ENCODE results near the gene ARID1B. TPM values are rescaled to one million over a fixed set of nuclear protein-coding genes. Genes with fewer than 3 reads are reported as not detected.
A peak's percentile ranks its signal among the peaks of the same experiment; 100 is the strongest.

ARID1B gene
- total and polyA plus RNA-seq, 9 of the 15 experiments (the other 6 are each of a cell fraction or from before 2014, with no cell fraction given) = 12.5 to 50.5 (median 25.8) TPM

DNA sequence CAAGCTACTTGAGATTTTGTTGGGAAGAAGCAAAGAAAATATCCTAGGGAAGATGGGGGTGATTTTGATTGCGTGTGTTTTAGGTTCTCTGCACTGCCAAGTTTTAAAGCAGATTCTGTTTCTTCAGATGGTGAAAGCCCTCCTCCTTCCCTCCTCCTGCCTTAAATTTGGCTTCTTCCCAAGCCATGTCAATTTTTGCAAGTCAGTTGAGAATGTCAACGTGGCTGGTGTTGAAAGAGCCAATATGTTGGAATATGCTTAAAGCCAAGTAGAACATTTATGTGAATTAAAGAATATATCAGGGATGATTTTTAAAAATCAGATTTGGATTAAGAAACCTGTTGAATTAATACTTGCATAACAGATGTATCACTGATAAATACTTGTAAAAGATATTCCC is 270.8 kb downstream of the ARID1B start (continued):
- TF ChIP-seq, protein P1, sequence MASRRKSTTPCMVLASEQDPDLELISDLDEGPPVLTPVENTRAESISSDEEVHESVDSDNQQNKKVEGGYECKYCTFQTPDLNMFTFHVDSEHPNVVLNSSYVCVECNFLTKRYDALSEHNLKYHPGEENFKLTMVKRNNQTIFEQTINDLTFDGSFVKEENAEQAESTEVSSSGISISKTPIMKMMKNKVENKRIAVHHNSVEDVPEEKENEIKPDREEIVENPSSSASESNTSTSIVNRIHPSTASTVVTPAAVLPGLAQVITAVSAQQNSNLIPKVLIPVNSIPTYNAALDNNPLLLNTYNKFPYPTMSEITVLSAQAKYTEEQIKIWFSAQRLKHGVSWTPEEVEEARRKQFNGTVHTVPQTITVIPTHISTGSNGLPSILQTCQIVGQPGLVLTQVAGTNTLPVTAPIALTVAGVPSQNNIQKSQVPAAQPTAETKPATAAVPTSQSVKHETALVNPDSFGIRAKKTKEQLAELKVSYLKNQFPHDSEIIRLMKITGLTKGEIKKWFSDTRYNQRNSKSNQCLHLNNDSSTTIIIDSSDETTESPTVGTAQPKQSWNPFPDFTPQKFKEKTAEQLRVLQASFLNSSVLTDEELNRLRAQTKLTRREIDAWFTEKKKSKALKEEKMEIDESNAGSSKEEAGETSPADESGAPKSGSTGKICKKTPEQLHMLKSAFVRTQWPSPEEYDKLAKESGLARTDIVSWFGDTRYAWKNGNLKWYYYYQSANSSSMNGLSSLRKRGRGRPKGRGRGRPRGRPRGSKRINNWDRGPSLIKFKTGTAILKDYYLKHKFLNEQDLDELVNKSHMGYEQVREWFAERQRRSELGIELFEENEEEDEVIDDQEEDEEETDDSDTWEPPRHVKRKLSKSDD (conservative IDR thresholded peaks at IDR 0.05; ENCODE audit: low read length) = no peak
- TF ChIP-seq SRSF3 (IDR thresholded peaks at IDR 0.05; ENCODE audit: insufficient read depth, low read length) (no peak), NFE2 (IDR thresholded peaks at IDR 0.05; ENCODE audit: low read depth) (peak; percentile 22; the same call in 1 of the 2 replicates), C11orf30 (IDR thresholded peaks at IDR 0.05; ENCODE audit: low read depth) (peak; percentile 59), KLF10 (CRISPR knock-in tag; IDR thresholded peaks at IDR 0.05) (no peak)

DNA sequence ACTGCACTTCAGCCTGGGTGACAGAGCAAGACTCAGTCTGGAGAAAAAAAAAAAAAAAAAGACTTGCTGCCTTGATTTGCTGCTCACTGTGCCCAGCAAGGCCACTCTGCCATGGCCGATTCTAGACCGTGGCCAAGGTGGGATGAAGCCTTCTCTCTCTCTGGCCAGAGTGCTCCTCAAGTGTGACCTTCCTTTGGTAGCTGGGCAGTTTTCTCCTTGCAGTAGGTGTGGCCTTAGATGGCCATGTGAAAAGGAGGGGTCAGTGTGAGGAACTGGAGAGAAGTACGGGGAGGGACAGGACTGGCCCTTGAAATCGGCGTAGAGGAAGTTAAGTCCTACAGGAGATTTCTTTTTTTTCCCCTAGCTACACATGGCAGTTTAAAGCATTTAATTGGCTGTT is 272.0 kb downstream of the ARID1B start:
- H3K79me2 ChIP-seq (ENCODE audit: control insufficient read depth, insufficient read depth, low read length) = peaks cover 7% of the 10 kb centered on the region; the same call in 1 of the 3 replicates
- 56% methylated on average over 5 of the region's 5 CpGs for WGBS (ENCODE audit: insufficient coverage, low coverage, missing lambda C conversion rate)
- no peaks in the 10 kb centered on the region for H3K36me3 ChIP-seq (ENCODE audit: control insufficient read depth, insufficient read depth, low read length)
- no peaks in the 10 kb centered on the region for H3K27me3 ChIP-seq (ENCODE audit: control insufficient read depth in 2 of 2, insufficient read depth in 2 of 2, low read length in 2 of 2)
- H2AFZ ChIP-seq (ENCODE audit: low read depth, low read length) = peak overlapping the region; percentile 54
- H3K9me1 ChIP-seq (ENCODE audit: control insufficient read depth, insufficient read depth, low read length) = no peaks in the 10 kb centered on the region
- BruUV-seq (replicated peaks) = no TSS peak
- ChIA-PET CTCF (ENCODE audit: low intra/inter-chr PET ratio) (no interaction called here), POLR2A (interaction anchor here (1.1 to 1.2 kb wide), 3 partner anchors 13 to 29 kb away, joined by 3 to 4 read pairs (median 3); no protein-coding TSS in a partner anchor)
- no peak overlapping the region for H3K4me3 ChIP-seq
- peak overlapping the region in 1 of 2 experiments; percentile 32; a peak in 1 of 4 replicates for H3K9ac ChIP-seq (ENCODE audit: insufficient read depth in 1 of 2, low read depth in 2 of 2, low read length in 2 of 2)
- intact Hi-C loops (cut with micrococcal nuclease) = loop anchor here (5.0 kb wide), 1 partner anchor 223 kb away; no protein-coding TSS in a partner anchor
- H4K20me1 ChIP-seq (replicated peaks; ENCODE audit: control insufficient read depth, insufficient read depth, low read length) = no peaks in the 10 kb centered on the region
- FAIRE-seq = peak; percentile 89
- H3K9me3 ChIP-seq (replicated peaks; ENCODE audit: control insufficient read depth, insufficient read depth, low read depth, low read length) = no peaks in the 10 kb centered on the region
- peak overlapping the region; percentile 30; the same call in 1 of the 2 replicates for H3K4me2 ChIP-seq (ENCODE audit: insufficient read depth, low read length)
- peaks cover 8 to 21% of the 10 kb centered on the region in 2 experiments; a peak in 4 of 5 replicates for H3K4me1 ChIP-seq (replicated peaks in 1 of 2; ENCODE audit: control insufficient read depth in 2 of 2, insufficient read depth in 2 of 2, low read length in 2 of 2)
- in situ Hi-C loops (cut with MboI) = no loop called here
- peak in 3 of 4 experiments; percentile 35 to 71 (median 63) for DNase-seq (ENCODE audit: extremely low read depth in 1 of 4, low spot score in 3 of 4)
- peak; percentile 95 for ATAC-seq
- peak overlapping the region; percentile 4; the same call in 2 of the 3 replicates for H3K27ac ChIP-seq (ENCODE audit: extremely low read depth, low read depth, low read length)
- no peak for TF ChIP-seq CC2D1A (IDR thresholded peaks at IDR 0.05)
- no peak for TF ChIP-seq SMARCB1 (IDR thresholded peaks at IDR 0.05; ENCODE audit: insufficient read length, low read depth)
- no peak for TF ChIP-seq SP1 (CRISPR knock-in tag; IDR thresholded peaks at IDR 0.05)
- TF ChIP-seq POLR3G (IDR thresholded peaks at IDR 0.05; ENCODE audit: extremely low read depth, insufficient read length, insufficient replicate concordance) = no peak
- TF ChIP-seq TCF3 (CRISPR knock-in tag; IDR thresholded peaks at IDR 0.05) = no peak
- TF ChIP-seq SETDB1 (IDR thresholded peaks at IDR 0.05; ENCODE audit: low read length) = no peak
- TF ChIP-seq, protein P2, sequence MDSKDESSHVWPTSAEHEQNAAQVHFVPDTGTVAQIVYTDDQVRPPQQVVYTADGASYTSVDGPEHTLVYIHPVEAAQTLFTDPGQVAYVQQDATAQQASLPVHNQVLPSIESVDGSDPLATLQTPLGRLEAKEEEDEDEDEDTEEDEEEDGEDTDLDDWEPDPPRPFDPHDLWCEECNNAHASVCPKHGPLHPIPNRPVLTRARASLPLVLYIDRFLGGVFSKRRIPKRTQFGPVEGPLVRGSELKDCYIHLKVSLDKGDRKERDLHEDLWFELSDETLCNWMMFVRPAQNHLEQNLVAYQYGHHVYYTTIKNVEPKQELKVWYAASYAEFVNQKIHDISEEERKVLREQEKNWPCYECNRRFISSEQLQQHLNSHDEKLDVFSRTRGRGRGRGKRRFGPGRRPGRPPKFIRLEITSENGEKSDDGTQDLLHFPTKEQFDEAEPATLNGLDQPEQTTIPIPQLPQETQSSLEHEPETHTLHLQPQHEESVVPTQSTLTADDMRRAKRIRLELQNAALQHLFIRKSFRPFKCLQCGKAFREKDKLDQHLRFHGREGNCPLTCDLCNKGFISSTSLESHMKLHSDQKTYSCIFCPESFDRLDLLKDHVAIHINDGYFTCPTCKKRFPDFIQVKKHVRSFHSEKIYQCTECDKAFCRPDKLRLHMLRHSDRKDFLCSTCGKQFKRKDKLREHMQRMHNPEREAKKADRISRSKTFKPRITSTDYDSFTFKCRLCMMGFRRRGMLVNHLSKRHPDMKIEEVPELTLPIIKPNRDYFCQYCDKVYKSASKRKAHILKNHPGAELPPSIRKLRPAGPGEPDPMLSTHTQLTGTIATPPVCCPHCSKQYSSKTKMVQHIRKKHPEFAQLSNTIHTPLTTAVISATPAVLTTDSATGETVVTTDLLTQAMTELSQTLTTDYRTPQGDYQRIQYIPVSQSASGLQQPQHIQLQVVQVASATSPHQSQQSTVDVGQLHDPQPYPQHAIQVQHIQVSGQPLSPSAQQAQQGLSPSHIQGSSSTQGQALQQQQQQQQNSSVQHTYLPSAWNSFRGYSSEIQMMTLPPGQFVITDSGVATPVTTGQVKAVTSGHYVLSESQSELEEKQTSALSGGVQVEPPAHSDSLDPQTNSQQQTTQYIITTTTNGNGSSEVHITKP (IDR thresholded peaks at IDR 0.05; ENCODE audit: partially characterized antibody) = no peak
- TF ChIP-seq CGGBP1 (CRISPR knock-in tag; IDR thresholded peaks at IDR 0.05) = no peak
- no peak for TF ChIP-seq CXXC5 (CRISPR knock-in tag; IDR thresholded peaks at IDR 0.05)
- peak; percentile 88; the same call in 1 of the 2 replicates for TF ChIP-seq SPI1 (IDR thresholded peaks at IDR 0.05; ENCODE audit: borderline replicate concordance, low read depth, low read length)
- TF ChIP-seq ZEB2 (IDR thresholded peaks at IDR 0.05) = no peak
